Epithelial cell of esophagus (primary cell): ENCODE results near the gene ZNF268.

Experiments used
- DNase-seq: peaks from one replicate; pipeline ENCODE4 v3.0.0; 2010; ENCODE audit warnings: low read depth
- H3K4me3 ChIP-seq: 2 replicates; pipeline ENCODE4 v1.5.1; 2011; ENCODE audit warnings: mild to moderate bottlenecking, low read length, control low read depth
- TF ChIP-seq, protein P1 (sequence below): IDR thresholded peaks from 2 replicates; pipeline ENCODE4 v1.5.1; 2011; ENCODE audit warnings: low read depth, mild to moderate bottlenecking, low read length, control low read depth, inconsistent platforms; ENCODE audit not compliant: insufficient read depth; ENCODE audit errors: missing control alignments

ZNF268 gene

DNA sequence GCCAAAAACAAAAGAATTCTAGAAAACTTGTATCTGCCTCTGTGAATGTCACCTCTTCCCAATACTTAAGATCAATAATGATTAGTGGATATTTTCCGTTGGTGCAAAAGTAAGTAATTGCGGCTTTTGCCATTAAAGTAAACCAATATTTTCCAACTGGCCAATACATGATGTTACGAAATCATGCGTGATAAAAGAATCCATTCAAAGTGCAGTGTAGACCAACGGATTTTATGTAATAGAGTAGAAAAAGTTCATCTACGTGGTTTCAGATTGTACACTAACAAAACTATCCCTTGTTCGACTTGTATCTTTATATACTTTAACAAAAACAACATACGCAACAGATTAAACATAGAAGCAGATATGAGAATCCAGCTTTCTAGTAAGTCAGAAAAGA is 626 bp upstream of the ZNF268 start:
- TF ChIP-seq, protein P1, sequence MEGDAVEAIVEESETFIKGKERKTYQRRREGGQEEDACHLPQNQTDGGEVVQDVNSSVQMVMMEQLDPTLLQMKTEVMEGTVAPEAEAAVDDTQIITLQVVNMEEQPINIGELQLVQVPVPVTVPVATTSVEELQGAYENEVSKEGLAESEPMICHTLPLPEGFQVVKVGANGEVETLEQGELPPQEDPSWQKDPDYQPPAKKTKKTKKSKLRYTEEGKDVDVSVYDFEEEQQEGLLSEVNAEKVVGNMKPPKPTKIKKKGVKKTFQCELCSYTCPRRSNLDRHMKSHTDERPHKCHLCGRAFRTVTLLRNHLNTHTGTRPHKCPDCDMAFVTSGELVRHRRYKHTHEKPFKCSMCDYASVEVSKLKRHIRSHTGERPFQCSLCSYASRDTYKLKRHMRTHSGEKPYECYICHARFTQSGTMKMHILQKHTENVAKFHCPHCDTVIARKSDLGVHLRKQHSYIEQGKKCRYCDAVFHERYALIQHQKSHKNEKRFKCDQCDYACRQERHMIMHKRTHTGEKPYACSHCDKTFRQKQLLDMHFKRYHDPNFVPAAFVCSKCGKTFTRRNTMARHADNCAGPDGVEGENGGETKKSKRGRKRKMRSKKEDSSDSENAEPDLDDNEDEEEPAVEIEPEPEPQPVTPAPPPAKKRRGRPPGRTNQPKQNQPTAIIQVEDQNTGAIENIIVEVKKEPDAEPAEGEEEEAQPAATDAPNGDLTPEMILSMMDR = no peak
- no peak overlapping the region for H3K4me3 ChIP-seq
- DNase-seq = no peak

DNA sequence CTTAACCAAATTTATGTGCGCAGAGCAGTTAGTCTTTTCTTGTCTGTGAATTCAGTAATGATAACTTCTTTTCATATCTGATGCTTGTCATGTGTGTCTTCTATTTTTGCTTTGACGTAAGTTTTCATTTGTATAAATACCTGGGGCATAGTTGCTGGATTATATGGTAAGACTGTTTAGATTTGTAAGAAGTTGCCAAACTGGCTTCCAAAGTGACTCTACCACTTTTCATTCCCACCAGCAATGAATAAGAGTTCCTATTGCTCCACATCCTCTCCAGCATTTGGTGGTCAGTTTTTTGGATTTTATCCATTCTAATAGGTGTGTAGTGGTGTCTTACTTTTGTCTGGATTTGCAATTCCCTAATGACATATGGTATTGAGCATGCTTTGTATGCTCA is 8.9 kb downstream of the ZNF268 start:
- DNase-seq = peak; percentile 54
- H3K4me3 ChIP-seq = no peak overlapping the region
- TF ChIP-seq, protein P1 = no peak

DNA sequence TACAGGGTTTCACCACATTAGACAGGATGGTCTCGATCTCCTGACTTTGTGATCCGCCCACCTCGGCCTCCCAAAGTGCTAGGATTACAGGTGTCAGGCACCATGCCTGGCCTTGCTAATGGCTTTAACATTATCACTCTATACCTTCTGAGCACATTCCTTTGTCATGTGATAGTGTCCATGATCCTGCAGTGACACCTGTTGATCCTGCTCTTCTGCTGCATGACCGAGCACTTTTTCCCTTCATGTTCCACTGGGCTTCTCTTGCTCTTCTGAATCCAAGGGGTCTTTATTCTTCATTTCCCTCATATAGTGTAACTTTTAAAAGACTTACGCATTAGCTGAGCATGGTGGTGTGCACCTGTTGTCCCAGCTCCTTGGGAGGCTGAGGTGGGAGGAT is 11.6 kb downstream of the ZNF268 start:
- H3K4me3 ChIP-seq = no peak overlapping the region
- TF ChIP-seq, protein P1 = no peak
- DNase-seq = no peak

DNA sequence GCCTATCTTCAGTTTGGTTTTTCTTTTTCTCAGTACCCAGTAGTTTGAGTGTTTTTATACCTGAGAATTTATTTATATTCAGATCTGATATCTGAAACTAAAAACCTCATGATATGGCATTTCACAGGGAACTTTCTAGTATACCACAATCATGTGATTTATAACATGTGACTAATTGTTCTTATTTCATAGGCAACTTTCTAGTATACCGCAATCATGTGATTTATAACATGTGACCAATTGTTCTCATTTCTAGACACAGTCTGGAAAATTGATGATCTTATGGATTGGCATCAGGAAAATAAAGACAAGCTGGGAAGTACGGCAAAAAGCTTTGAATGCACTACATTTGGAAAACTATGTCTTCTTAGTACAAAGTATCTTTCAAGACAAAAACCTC is 20.6 kb downstream of the ZNF268 start:
- no peak for DNase-seq
- TF ChIP-seq, protein P1 = no peak
- H3K4me3 ChIP-seq = no peak overlapping the region

DNA sequence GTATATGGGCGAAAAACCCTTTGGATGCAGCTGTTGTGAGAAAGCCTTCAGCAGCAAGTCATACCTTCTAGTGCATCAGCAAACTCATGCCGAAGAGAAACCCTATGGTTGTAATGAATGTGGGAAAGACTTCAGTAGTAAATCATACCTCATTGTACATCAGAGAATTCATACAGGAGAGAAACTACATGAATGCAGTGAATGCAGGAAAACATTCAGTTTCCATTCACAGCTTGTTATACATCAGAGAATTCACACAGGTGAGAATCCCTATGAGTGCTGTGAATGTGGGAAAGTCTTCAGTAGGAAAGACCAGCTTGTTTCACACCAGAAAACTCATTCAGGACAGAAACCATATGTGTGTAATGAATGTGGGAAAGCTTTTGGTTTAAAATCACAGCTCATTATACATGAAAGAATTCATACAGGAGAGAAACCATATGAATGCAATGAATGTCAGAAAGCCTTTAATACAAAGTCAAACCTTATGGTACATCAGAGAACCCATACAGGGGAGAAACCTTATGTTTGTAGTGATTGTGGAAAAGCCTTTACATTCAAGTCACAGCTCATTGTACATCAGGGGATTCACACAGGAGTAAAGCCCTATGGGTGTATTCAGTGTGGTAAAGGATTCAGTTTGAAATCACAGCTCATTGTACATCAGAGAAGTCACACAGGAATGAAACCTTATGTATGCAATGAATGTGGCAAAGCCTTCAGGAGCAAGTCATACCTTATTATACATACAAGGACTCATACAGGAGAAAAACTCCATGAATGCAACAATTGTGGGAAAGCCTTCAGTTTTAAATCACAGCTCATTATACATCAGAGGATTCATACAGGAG is 21.4 kb downstream of the ZNF268 start:
- TF ChIP-seq, protein P1 = no peak
- no peak for DNase-seq
- H3K4me3 ChIP-seq = no peak overlapping the region

DNA sequence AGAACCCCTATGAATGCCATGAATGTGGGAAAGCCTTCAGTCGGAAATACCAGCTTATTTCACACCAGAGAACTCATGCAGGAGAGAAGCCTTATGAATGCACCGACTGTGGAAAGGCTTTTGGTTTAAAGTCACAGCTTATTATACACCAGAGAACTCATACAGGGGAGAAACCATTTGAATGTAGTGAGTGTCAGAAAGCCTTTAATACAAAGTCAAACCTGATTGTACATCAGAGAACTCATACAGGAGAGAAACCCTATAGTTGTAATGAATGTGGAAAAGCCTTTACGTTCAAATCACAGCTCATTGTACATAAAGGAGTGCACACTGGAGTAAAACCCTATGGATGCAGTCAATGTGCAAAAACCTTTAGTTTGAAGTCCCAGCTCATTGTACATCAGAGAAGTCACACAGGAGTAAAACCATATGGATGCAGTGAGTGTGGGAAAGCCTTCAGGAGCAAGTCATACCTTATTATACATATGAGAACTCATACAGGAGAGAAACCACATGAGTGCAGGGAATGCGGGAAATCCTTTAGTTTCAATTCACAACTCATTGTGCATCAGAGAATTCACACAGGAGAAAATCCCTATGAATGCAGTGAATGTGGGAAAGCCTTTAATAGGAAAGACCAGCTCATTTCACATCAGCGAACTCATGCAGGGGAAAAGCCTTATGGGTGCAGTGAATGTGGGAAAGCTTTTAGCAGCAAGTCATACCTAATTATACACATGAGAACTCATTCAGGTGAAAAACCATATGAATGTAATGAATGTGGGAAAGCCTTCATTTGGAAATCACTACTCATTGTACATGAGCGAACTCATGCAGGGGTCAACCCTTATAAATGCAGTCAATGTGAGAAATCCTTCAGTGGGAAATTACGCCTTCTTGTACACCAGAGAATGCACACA is 22.3 kb downstream of the ZNF268 start:
- H3K4me3 ChIP-seq = no peak overlapping the region

More for the DNA sequence above, 22.3 kb downstream of the ZNF268 start:
- TF ChIP-seq, protein P1 = no peak
- DNase-seq = peak; percentile 7
